ENCODE measurements around the gene COIL. TPM values are rescaled to one million over a fixed set of nuclear protein-coding genes. Genes with fewer than 3 reads are reported as not detected.

COIL gene
- total and polyA plus RNA-seq, 4 donors: 4.7 to 9.9 (median 6.5) TPM

GRCh38 chr17:56896217-56896967, 64.5 kb downstream of the COIL start:
- Histone ChIP-seq H3K9me3 (ENCODE audit: control insufficient read depth in 4 of 4, low read length in 3 of 4) (no peaks in the 10 kb centered on the region), H3K4me3 (ENCODE audit: low read depth in 1 of 3, low read length in 3 of 3) (no peak overlapping the region), H3K36me3 (ENCODE audit: control insufficient read depth in 4 of 4, insufficient read depth in 3 of 4, low read depth in 1 of 4, low read length in 3 of 4) (peaks cover 37 to 89% (median 70%) of the 10 kb centered on the region in 4 donors), H3K4me1 (ENCODE audit: control insufficient read depth in 4 of 4, insufficient read depth in 4 of 4, low read length in 3 of 4) (peaks cover 0 to 10% (median 0%) of the 10 kb centered on the region in 4 donors), H3K27ac (ENCODE audit: low read depth in 1 of 2, low read length in 2 of 2) (no peak overlapping the region), H3K9ac (ENCODE audit: low read depth in 1 of 2, low read length in 2 of 2) (no peak overlapping the region), H3K27me3 (ENCODE audit: control insufficient read depth in 4 of 4, insufficient read depth in 4 of 4, low read length in 3 of 4) (no peaks in the 10 kb centered on the region)
- 81% methylated on average over 3 of the region's 3 CpGs for WGBS
- DNase-seq (ENCODE audit: low spot score): no peak
- TF ChIP-seq ZBTB33 (IDR thresholded peaks at IDR 0.05): no peak
- TF ChIP-seq RXRA (IDR thresholded peaks at IDR 0.05): no peak
- no peak for TF ChIP-seq NR2F2 (IDR thresholded peaks at IDR 0.05)
- TF ChIP-seq HNF4A (conservative IDR thresholded peaks at IDR 0.05): no peak
- no peak for TF ChIP-seq TAF1 (conservative IDR thresholded peaks at IDR 0.05)
- no peak for TF ChIP-seq SP1 (IDR thresholded peaks at IDR 0.05)
- TF ChIP-seq MAX (IDR thresholded peaks at IDR 0.05): no peak
- no peak for TF ChIP-seq REST (IDR thresholded peaks at IDR 0.05)
- no peak for TF ChIP-seq HNF4G (IDR thresholded peaks at IDR 0.05)
- no peak for TF ChIP-seq JUND (IDR thresholded peaks at IDR 0.05)
- TF ChIP-seq FOXA1 (IDR thresholded peaks at IDR 0.05): no peak
- TF ChIP-seq FOXA2 (IDR thresholded peaks at IDR 0.05): no peak
- no peak for TF ChIP-seq YY1 (IDR thresholded peaks at IDR 0.05)
- no peak for TF ChIP-seq RAD21 (IDR thresholded peaks at IDR 0.05)

GRCh38 chr17:56894859-56895455, 65.9 kb downstream of the COIL start:
- H3K4me3 ChIP-seq (ENCODE audit: low read depth in 1 of 3, low read length in 3 of 3): no peak overlapping the region
- H3K36me3 ChIP-seq (ENCODE audit: control insufficient read depth in 4 of 4, insufficient read depth in 3 of 4, low read depth in 1 of 4, low read length in 3 of 4): peaks cover 38 to 90% (median 71%) of the 10 kb centered on the region in 4 donors
- no peaks in the 10 kb centered on the region for H3K27me3 ChIP-seq (ENCODE audit: control insufficient read depth in 4 of 4, insufficient read depth in 4 of 4, low read length in 3 of 4)
- peak in 1 of 2 donors; percentile 22 for TF ChIP-seq HNF4A (conservative IDR thresholded peaks at IDR 0.05)
- no peak for TF ChIP-seq NR2F2 (IDR thresholded peaks at IDR 0.05)
- peak in 1 of 2 donors; percentile 55 for TF ChIP-seq RXRA (IDR thresholded peaks at IDR 0.05)
- TF ChIP-seq TAF1 (conservative IDR thresholded peaks at IDR 0.05): no peak
- peak; percentile 30 for TF ChIP-seq SP1 (IDR thresholded peaks at IDR 0.05)
- TF ChIP-seq CTCF (IDR thresholded peaks at IDR 0.05; ENCODE audit: low read depth, low read length, missing input control): no peak
- no peak for TF ChIP-seq FOXA1 (IDR thresholded peaks at IDR 0.05)
- no peak for TF ChIP-seq RAD21 (IDR thresholded peaks at IDR 0.05)
- no peak for DNase-seq (ENCODE audit: low spot score)
- no peaks in the 10 kb centered on the region for H3K9me3 ChIP-seq (ENCODE audit: control insufficient read depth in 4 of 4, low read length in 3 of 4)
- H3K9ac ChIP-seq (ENCODE audit: low read depth in 1 of 2, low read length in 2 of 2): no peak overlapping the region
- WGBS: 79% methylated on average over 20 of the region's 20 CpGs
- H3K4me1 ChIP-seq (ENCODE audit: control insufficient read depth in 4 of 4, insufficient read depth in 4 of 4, low read length in 3 of 4): peaks cover 0 to 10% (median 0%) of the 10 kb centered on the region in 4 donors
- no peak overlapping the region for H3K27ac ChIP-seq (ENCODE audit: low read depth in 1 of 2, low read length in 2 of 2)
